Epidermal melanocyte (primary cell): Measurements from ENCODE around the gene TMEM129.
A peak's percentile ranks its signal among the peaks of the same experiment; 100 is the strongest.
"Not testable (repeated sequence)": the region's sequence is repeated elsewhere in the genome, so short reads cannot be mapped to it uniquely, and the experiment has no call there.

ENCODE experiments used
- DNase-seq: peaks from one replicate; pipeline ENCODE4 v3.0.0; 2011; ENCODE audit warnings: low spot score; ENCODE audit not compliant: insufficient read length

Gene TMEM129

DNA sequence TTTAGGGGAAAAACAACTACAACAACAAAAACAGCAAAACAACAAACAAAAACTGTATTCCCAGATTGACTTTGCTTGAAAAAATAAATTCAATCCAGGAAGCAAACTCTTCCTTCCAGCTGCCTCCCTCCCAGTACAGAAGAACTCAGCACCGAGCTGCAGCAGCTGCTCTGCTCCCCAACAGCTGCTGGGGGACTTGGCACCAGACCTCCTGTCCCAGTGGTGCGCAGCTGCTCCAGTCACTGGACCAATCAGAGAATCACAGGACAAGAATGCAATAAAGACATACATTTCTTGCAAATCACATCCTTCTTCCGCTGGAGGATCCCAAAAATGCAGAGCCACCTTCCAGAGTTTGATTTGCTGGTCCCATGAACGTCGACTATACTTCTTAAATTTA lies 25.2 kb downstream of the TMEM129 start:
- no peak for DNase-seq

DNA sequence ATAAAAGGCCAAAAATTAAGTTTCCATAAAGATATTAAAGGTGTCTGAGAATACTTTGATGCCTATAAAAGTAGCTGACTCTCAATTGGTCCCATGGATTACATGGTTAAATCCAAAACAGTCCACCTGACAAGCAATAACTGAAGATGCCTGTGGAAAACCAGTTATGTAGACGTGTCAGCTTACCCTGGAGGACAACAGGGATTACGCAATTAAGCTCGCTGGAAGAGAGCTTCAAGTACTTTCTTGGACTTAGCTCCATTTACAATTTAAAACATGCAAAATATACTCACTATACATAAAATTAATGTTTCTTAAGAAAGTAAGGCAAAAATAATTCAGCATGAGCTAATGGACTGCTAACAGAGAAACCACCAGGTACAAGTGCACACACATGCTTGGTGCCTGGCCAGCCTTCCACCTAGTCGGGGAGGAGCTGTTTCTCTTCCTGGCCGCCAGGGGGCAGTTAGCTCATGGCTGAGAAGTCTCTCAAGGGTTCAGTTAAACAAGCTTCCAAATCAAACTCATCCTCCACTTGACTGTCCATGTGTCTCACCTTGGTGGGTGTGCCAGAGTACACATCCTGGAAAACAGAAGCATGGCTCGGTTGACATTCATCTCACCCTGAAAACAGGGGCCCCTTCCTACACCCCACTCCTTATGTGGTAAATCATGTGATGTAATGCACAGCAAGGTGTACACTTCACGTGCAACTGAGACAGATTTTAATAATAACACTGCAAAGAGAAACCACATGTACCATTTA lies 27.8 kb downstream of the TMEM129 start:
- peak; percentile 57 for DNase-seq

DNA sequence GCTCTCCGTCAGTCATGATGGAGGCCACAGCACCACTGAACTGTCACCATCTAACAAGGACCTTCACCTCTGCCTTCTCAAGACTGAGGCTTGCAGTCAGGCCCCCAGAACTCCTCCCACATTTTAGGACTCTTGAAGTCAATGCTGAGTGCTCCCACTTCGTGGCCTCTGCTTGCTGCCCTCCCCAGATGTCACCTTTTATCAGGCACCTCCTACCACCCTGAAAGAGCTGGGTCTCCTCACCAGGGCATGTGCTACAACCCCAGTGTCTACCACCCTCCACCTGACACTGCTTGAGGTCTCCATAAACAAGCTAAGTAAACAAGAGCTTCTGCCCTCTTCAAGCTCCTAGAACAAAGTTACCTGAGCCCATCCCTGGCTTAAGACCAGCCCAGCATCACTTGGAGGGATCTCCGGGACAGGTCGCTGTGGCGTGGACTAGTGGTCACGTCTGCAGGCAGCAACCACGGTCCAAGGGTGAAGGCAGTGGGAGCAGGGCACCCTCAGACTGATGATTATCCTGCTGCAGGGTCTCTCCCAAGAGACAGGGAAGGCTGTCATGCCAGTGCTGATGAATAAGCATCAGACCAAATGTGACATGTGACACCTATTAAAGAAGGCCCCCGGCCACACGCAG lies 29.3 kb downstream of the TMEM129 start:
- DNase-seq: no peak

DNA sequence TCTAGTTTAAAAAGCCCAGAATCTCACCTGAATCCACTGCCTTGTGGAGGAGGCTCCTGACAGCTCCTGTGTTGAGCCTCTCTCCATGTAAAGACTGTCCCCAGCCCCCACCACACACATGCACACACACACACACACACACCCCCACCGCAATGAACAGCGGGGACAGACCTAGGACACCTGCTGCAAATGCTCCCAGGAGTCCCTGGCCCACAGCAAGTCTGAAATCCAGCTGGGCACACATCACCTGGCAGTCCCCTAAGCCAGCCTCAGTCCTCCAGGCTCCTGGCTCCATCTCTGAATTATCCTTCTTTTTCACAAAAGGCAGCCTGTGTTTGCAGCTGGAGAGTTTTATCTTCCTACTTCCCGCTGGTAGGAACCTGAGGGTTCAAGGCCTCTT lies 30.4 kb downstream of the TMEM129 start:
- no peak for DNase-seq

DNA sequence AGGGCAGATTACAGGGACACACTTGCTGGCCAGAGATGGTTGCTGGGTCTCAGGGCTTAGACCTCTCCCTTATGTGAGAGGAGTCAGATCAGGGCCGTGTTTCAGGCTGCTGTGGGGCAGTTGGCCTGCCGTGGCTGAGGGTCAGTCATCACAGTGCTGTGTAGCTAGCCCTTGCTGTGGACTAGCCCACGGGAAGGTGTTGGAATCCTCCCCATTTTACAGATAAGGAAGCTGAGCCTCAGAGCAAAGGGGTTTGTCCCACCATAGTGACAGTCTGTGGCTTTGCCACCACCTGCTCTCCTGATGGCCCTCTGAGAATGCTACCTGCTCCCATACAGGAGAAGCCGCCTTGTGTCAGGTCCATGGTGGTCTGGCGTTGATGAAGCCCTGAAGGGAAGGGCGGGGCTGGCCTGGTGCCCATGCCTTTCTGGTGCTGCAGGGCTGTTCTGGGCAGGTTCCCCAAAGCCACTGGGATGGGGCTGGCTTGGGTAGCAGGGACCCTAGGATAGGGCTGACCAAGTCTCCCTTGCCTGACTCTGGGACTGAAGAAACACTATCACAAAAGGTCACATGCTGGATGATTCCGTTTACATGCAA lies 34.6 kb downstream of the TMEM129 start:
- no peak for DNase-seq

DNA sequence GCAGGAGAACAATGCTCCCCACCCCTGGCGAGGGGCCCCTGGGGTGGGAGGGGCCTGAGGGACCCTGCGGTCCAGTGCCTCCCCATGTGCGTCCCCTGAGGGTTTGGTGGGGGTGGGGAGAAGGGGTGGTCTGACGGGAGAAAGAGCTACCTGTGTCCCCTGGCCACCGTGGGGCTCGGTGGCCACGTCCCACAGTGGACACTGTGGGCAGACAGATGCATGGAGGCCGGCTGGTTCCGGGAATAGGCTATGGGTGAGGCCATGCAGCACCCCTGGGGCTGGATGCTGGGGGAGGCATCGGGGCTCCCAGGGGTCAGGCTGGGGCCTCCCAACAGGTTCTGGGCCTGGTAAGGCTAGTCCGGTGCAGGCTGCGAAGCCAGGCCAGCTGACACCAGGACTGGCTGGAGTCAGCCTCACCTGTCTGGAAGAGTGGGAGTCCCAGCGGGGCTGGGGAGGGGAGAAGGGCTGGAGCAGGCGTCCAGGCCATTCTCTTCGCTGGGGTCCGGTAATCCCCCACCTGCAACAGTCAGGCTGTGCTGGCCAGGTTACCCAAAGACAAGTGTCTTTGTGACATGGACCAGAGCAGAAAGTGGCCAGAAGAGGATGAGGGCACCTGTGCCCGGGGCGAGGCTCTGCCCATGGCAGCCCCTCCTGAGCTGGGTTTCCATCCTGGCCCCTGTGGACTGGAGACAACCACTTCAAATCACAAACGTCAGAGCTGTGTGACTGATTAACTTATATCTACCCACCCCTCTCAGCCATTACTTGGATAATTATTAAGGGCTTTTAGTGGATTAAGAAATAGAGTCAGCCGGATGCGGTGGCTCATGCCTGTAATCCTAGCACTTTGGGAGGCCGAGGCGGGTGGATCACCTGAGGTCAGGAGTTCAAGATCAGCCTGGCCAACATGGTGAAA lies 35.6 kb downstream of the TMEM129 start:
- DNase-seq: no peak

DNA sequence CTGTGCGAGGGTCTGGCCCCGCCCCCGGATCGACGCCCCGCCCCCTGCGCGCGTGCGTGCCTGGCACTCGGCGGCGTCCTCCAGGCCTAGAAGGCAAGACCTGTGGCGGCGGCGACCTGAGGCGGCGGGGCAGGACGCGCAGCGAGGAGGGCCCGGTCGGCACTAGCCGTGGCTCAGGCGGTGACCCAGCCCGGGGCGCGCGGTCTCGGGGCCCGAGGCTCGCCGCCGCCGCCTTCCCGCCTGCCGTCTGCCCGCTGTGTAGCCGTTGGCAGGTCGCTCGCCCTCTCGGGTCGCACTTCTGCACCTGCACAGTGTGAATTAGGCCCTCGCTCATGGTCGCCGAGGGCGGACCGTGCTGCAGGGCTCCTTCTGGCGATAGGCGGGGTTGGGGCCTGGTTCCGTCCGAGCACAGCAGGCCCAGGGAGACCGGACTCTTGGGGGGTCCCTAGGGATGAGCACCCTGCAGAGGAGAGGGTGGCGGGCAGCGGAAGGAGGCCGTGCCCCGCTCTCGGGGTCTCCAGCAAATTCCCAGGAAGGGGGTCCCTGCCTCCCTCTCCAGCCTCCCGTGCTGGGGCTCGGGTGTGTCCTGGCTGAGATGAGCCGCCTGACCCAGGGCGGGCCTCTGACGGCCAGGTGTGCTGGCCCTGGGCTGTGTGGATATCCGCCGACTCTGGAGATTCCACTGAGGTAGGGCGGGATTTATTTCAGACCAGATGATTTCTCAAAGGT lies 36.5 kb downstream of the TMEM129 start:
- DNase-seq: no peak

DNA sequence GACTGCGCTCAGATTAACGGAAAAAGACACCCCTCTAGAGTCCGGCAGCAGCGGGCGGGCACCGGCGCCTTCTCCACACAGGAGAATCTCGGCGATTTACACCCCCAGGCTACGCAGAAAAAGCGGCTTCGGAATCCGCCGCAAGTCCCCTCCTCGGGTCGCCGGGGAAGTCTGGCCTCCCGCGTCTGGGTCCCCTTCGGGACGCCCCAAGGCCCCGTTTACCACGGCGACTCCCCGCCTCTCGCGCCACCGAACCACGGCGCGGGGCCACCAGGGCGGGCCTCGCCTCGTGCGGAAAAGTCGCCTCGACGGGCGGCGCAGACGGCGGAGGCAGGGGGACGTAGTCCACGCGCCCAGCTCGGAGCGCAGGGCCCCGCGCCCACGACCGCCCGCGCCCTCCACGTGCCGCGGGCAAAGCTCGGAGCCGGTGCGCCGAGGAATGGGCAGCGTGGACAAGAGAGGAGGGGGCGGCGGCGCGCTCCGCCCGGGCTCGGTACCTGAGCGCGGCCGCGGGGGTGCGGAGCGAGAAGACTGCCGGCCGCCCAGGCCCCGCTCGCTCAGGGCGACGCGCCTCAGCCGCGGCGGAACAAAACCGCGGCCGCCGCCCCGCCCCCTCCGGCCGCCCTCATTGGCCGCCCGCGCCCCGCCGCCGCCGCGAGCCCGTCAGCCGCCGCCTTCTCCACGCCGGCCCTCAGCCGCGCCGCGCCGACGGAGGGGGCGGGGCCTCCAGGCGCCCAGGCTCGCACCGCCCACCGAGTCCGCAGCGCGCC lies 37.2 kb downstream of the TMEM129 start, which contains the start of gene FAM53A:
Gene FAM53A, minus strand, starts transcription at position 578 of the 770 bp plus-strand sequence. CDS start 15,572 bp downstream, outside the sequence.
- DNase-seq: peak; percentile 68

DNA sequence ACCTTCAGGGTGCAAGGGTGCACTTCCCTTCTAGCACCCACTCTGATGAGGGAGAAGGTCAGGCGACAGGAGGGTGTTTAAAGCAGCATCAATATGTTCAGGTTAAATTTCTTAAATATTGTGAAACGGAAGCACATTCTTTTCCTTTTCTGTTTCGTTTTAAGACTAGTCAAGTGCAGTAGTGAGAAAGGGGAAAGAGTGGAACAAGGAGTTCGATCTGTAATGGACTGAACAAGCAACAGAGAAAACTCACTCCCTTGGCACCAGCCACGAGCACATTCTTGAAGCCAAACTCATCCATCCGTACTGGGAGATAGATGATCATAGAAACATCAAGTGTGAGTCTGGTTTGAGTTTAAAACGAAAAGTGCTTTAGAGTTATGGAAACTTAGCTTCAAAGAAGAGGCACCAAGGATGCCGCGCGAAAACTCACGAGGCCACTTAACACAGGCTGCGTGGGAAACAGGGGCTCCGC lies 37.8 kb downstream of the TMEM129 start:
- no peak for DNase-seq

DNA sequence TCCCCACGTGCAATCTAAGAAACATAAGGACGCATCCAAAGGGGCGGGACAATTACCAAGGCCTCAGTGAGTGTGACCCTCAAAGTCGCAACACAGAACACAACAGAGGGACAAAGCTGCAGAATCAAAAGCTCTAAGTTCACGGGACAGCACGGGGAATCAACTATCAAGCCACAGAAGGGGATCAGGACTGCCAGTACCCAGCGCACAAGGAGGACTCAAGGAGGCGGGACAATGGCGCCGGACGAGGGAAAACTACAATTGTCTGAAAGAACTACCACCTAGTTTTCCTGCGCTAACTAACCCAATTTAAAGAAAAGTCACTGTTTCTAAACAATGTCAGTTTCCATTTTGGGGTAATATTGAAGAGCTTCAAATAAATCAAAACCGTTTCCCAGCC lies 38.3 kb downstream of the TMEM129 start:
- no peak for DNase-seq

DNA sequence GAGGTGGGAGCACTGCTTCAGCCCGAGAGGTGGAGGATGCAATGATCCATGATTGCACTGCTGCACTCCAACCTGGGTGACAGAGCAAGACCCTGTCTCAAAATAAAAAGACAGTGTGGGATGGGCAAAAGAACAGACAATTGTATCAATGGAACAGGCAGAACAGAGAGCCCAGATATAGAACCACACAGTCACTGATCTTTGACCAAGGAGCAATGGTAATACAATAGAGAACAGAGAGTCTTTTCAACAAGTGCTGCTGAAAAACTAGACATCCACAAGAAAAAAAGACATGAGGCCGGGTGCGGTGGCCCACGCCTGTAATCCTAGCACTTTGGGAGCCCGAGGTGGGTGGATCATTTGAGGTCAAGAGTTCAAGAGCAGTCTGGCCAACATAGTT lies 42.9 kb downstream of the TMEM129 start:
- no peak for DNase-seq

DNA sequence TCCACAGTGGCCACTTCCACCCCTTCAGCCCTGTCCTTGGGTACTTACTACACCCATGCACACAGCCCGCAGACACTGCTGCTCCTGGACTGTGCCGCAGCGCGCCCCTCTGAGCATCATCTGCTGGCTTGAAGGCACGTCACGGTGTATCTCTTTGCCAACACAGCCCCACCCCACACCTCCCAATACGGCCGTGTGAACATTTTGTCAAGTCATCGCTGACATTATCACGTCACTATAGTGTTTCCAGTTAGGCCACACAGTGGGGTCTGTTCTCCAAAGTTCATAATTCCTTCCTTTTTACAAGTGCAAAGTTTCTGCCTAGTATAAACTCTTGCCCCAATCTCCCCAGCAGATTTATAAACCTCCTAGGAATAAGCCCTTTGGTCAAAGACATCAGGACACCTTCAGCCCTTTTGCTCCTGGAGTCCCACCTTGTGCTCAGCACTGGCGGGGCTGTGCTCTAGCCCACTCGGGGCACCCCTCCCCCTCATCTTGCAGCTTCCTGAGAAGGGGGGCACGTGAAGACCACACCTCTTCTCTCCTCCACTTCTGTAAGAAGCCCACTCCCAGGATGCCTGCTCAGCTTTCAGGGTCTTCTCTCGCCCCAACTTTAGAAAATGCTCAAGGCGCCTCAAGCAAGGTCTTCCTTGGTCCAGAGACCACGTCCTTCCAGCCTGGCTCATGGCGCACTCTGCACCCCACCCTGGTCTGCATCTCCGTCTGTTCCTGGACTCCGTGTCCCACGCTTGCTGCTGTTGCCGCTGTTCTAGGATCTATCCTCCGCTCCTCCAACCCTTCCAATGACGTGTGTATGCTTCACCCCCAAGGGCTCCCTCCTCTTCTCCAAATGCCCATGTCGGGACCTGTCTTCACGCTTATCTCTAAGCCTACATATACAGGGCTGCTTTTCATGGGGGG lies 44.3 kb downstream of the TMEM129 start:
- DNase-seq: no peak

DNA sequence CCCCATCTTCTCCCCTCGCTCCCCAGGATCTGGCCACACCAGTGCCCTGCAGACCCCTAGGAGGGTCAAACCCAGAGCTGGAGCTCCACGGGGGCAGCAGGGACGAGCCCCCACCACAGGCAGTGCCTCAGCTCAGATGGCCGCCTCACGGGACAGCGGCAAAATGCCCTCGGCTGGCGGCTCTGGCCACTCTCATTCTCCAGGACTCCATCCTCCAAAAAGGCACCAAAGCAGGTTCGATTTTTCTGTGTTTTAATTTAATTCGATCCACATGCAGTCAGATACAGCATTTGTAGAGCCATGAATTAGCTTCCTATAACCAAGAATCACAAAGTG lies 45.4 kb downstream of the TMEM129 start:
- no peak for DNase-seq

DNA sequence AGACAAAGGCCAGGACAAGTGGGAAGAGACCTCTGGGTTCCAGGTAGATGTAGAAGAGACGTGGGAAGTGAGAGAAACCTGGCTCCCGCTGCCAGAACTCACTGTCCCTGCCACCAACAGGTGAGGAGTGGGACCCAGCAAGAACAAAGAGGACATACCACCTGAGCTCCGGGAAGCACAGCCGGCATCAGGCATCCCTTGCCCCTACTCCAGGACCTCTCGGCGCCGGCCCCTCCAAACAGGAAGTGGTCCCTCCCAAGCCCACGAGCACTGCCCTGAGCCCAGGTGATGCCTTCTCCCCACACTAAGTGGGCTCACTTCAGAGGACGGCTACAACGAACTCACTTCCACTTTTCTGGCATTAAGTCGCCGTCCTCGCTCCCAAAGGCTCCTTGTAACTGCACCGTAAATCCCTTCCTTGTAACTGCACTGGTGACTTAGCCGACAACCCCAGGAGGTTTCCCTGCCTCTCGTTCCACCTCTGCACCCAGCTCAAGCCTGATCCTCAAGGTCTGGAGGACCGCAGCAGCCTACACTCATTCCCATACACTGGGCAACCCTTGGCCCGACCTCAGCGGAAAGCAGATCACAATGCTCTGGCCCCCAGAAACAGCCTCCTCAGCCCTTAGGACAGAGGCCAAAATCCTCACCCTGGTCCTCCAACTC lies 45.9 kb downstream of the TMEM129 start:
- DNase-seq: no peak

DNA sequence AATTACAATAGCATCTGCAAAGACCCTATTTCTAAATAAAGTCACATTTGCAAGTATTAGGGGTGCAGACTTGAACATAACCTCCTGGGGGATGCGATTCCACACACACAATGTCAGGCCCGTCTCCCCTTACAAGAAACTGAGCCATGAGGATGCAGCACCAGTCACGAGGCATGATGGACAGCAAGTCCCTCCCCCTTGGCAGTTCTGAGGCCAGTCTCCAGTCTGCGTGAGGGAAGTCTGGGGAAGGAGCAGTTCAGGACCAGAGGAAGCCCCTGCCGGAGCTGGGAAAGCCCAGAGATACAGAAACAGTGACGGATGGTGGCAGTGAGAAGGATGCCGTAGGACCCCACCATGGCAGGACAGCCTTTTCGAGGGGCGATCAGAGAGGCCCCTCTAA lies 46.4 kb downstream of the TMEM129 start:
- DNase-seq: no peak

DNA sequence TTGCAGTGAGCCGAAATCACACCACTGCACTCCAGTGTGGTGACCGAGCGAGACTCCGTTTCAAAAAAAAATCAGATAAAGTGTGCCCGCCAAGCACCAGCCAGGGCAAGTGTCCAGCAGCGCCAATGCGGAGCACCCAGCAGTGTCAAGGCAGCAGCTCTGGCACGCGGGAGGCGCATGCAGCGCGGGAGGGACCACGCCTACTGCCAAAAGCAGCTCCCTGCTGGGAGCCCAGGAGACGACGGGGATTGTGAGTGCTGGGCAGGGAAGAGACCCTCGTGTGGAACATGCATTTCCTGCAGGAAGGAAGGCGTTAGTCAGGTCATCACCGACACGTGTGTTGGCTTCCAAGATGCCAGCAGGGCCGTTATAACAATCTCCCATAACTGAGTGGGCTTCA lies 47.5 kb downstream of the TMEM129 start:
- no peak for DNase-seq

DNA sequence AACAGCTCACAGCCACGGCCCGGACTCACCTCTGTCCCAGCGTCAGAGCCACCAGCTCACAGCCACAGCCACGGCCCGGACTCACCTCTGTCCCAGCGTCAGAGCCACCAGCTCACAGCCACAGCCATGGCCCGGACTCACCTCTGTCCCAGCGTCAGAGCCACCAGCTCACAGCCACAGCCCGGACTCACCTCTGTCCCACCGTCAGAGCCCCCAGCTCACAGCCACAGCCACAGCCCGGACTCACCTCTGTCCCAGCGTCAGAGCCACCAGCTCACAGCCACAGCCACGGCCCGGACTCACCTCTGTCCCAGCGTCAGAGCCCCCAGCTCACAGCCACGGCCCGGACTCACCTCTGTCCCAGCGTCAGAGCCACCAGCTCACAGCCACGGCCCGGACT lies 50.1 kb downstream of the TMEM129 start:
- not testable (repeated sequence) for DNase-seq

DNA sequence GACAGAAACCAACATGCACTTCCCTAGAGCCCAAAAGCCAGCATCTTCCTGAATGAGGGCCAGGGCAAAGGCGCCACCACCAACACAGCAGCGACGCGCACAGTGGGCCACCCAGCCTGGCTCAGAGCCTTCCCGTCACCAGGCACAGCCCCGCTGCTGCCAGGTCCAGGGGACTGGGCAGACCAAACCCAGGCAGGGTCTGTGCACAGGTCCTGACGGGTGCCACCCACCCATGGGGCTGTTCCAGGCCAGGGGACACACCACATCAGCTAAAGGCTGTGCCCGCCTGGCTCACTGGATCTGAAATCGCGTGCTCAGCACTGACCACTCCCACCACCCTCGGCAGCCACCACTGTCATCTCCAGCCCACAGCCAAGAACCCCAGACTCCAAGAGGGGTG lies 50.8 kb downstream of the TMEM129 start:
- DNase-seq: no peak

DNA sequence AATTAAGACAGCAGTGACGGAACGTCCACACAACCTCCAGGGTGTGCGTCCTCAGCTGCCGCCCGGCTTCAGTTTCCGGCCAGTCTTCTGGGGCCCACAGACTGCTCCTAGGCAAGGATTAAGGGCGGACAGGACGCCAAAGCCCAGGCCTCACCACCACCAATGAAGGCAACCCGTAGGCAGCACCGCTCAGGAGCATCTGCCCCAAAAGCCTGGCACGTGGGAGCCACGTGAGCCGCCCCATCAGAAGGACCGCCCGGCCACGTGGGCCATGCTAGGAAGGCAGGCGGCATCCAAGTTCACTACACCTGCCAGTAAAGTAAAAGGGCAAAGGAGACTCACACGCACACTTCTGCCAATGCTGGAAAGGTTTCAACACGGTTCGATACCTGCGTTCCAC lies 51.3 kb downstream of the TMEM129 start:
- DNase-seq: no peak
